ENCODE measurements around the gene ZNF831. TPM values are rescaled to one million over a fixed set of nuclear protein-coding genes. Genes with fewer than 3 reads are reported as not detected.

ZNF831 gene
- total RNA-seq, 1 experiment from 2014 or later = 0.15 TPM

- TF ChIP-seq, protein P1, sequence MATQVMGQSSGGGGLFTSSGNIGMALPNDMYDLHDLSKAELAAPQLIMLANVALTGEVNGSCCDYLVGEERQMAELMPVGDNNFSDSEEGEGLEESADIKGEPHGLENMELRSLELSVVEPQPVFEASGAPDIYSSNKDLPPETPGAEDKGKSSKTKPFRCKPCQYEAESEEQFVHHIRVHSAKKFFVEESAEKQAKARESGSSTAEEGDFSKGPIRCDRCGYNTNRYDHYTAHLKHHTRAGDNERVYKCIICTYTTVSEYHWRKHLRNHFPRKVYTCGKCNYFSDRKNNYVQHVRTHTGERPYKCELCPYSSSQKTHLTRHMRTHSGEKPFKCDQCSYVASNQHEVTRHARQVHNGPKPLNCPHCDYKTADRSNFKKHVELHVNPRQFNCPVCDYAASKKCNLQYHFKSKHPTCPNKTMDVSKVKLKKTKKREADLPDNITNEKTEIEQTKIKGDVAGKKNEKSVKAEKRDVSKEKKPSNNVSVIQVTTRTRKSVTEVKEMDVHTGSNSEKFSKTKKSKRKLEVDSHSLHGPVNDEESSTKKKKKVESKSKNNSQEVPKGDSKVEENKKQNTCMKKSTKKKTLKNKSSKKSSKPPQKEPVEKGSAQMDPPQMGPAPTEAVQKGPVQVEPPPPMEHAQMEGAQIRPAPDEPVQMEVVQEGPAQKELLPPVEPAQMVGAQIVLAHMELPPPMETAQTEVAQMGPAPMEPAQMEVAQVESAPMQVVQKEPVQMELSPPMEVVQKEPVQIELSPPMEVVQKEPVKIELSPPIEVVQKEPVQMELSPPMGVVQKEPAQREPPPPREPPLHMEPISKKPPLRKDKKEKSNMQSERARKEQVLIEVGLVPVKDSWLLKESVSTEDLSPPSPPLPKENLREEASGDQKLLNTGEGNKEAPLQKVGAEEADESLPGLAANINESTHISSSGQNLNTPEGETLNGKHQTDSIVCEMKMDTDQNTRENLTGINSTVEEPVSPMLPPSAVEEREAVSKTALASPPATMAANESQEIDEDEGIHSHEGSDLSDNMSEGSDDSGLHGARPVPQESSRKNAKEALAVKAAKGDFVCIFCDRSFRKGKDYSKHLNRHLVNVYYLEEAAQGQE (IDR thresholded peaks at IDR 0.05; ENCODE audit: low read depth) = no peak
- no peak for TF ChIP-seq EZH2 (IDR thresholded peaks at IDR 0.05)
- no peak for TF ChIP-seq RAD21 (IDR thresholded peaks at IDR 0.05; ENCODE audit: low read depth)
- TF ChIP-seq EZH2phosphoT487 (IDR thresholded peaks at IDR 0.05; ENCODE audit: borderline replicate concordance) = no peak
- no peak for TF ChIP-seq ZNF274 (IDR thresholded peaks at IDR 0.05; ENCODE audit: low read depth, low read length)
- no peak for TF ChIP-seq ELF1 (IDR thresholded peaks at IDR 0.05; ENCODE audit: borderline replicate concordance, low read depth)
Observed at GRCh38 chr20:59195316-59195993, 31.8 kb downstream of the ZNF831 start (continued).

- H3K27me3 ChIP-seq (ENCODE audit: insufficient read depth, low read length) = peaks cover 31% of the 10 kb centered on the region
- H3K4me2 ChIP-seq (ENCODE audit: low read length) = no peak overlapping the region
- no peaks in the 10 kb centered on the region for H3K79me2 ChIP-seq (ENCODE audit: insufficient read depth, low read length)
- no peak overlapping the region for H3K9ac ChIP-seq (ENCODE audit: low read length)
- no peak overlapping the region for H3K4me3 ChIP-seq (replicated peaks in 1 of 2; ENCODE audit: low read depth in 1 of 2, low read length in 2 of 2)
- CTCF ChIA-PET = no interaction called here
- ATAC-seq (no peak), DNase-seq (ENCODE audit: low read depth, low spot score) (no peak)
- no peaks in the 10 kb centered on the region for H3K36me3 ChIP-seq (ENCODE audit: control insufficient read depth in 1 of 2, insufficient read depth in 2 of 2, low read length in 2 of 2)
- no peaks in the 10 kb centered on the region for H4K20me1 ChIP-seq (ENCODE audit: insufficient read depth)
- RAD21 ChIA-PET (ENCODE audit: low non-redundant PET in 1 of 2, low total read pairs in 2 of 2, uncharacterized antibody in 2 of 2, unreplicated experiment in 2 of 2) = no interaction called here
- no peaks in the 10 kb centered on the region for H3K4me1 ChIP-seq (ENCODE audit: control insufficient read depth in 1 of 2, insufficient read depth in 2 of 2, low read length in 2 of 2)
- TF ChIP-seq EZH2phosphoT487 (IDR thresholded peaks at IDR 0.05; ENCODE audit: borderline replicate concordance) = no peak
- TF ChIP-seq RAD21 (IDR thresholded peaks at IDR 0.05; ENCODE audit: low read depth) = no peak
- no peak for TF ChIP-seq CBX3 (IDR thresholded peaks at IDR 0.05; ENCODE audit: low read depth)
- TF ChIP-seq, protein P1 (IDR thresholded peaks at IDR 0.05; ENCODE audit: low read depth) = no peak
- no peak for TF ChIP-seq SP1 (IDR thresholded peaks at IDR 0.05; ENCODE audit: low read depth)
- TF ChIP-seq CEBPB (IDR thresholded peaks at IDR 0.05; ENCODE audit: low read depth) = no peak
- no peak for TF ChIP-seq FOSL1 (IDR thresholded peaks at IDR 0.05; ENCODE audit: low read depth)
- TF ChIP-seq ZFX (IDR thresholded peaks at IDR 0.05) = no peak
- TF ChIP-seq, protein P2, sequence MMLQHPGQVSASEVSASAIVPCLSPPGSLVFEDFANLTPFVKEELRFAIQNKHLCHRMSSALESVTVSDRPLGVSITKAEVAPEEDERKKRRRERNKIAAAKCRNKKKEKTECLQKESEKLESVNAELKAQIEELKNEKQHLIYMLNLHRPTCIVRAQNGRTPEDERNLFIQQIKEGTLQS (IDR thresholded peaks at IDR 0.05) = no peak
- TF ChIP-seq SIN3A (IDR thresholded peaks at IDR 0.05; ENCODE audit: low read depth) = no peak
- no peak for TF ChIP-seq EZH2 (IDR thresholded peaks at IDR 0.05)
- H3K27ac ChIP-seq (ENCODE audit: low read depth, low read length) = no peak overlapping the region
- BruUV-seq (replicated peaks) = no TSS peak
- H2AFZ ChIP-seq (ENCODE audit: low read depth, low read length, poor library complexity, severe bottlenecking) = no peak overlapping the region
- intact Hi-C loops (cut with micrococcal nuclease) = no loop called here
- POLR2A ChIA-PET = no interaction called here
- no peaks in the 10 kb centered on the region for H3K9me3 ChIP-seq (ENCODE audit: control insufficient read depth in 1 of 2, insufficient read depth in 1 of 2, low read depth in 1 of 2, low read length in 2 of 2)
- no peaks in the 10 kb centered on the region for H3K9me2 ChIP-seq (ENCODE audit: insufficient read depth)
Observed at GRCh38 chr20:59204165-59204894, 40.7 kb downstream of the ZNF831 start.
